GM15510 (cell line): ENCODE results near the gene RPE.

Source experiments
- POLR2A ChIP-seq: IDR thresholded peaks from 3 replicates; pipeline ENCODE4 v1.6.1; 2011; ENCODE audit warnings: borderline replicate concordance; ENCODE audit not compliant: insufficient read length; ENCODE audit errors: extremely low read depth

RPE gene

DNA sequence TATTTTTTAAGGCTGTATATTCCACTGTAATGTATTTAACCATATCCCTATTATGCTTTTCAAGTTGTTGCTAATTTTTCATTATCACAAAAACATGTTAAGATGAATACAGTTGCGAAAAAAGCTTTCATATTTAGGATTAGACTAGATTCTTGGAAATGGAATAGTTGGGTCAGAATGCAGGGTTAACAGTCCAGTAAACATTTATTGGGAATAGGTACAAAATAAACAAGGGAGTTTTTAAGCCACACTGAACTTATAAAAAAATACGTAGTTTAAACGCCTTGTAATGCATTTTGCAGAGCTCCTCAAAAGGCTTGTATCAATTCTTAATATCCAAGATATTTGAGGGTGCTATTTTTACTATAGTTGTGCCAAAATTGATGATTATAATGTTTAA, 35.6 kb downstream of the RPE start:
- no peak for TF ChIP-seq POLR2A

GRCh38 chr2:210046851-210047500, 44.5 kb downstream of the RPE start:
- no peak for TF ChIP-seq POLR2A

DNA sequence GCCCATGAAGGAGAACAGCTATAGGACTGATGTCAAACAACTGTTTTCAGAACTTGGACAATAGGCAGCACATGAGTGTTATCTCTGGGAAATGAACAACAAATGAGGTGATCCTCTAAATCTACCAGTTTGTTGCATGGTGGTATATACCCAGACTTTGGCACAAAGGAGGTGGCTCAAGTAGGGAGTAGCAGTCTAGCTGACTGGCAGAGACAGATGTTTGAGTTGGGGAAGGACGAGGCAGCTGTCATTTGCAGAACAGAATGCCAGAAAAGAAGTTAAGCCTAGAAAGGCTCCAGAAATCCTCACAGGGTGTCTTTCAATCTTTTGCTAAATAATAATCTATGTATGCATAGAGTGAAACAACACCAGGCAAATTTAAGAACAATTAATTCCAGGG, 47.4 kb downstream of the RPE start:
- no peak for TF ChIP-seq POLR2A

DNA sequence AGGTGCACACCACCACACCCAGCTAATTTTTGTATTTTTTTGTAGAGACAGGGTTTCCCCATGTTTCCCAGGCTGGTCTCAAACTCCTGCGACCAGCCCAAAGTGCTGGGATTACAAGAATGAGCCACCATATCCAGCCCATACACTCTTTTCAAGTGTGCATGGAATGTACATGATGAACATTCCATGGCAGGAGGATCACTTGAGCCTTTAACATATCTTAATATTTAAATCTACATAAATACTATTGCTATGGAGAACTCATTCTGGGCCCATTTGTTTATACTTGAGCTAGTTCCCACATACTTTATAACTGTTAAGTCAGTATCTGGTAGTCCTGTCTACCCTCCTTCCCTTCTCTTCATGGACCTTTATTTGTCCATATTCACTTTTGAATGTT, 48.4 kb downstream of the RPE start:
- no peak for TF ChIP-seq POLR2A

DNA sequence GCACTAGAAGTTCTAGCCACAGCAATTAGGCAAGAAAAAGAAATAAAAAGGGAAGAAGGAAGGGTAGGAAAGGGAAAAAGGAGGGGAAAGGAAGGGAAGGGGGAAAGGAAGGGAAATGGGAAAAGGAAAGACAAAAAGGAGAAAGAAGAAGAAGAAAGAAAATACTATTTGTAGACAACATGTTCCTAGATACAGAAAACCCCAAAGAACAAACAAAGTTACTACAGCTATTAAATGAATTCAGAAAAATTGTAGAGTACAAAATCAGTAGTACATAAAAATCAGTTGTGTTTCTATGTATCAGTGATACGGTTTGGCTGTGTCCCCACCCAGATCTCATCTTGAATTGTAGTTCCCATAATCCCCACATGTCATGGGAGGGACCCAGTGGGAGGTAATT, 52.3 kb downstream of the RPE start:
- no peak for TF ChIP-seq POLR2A

DNA sequence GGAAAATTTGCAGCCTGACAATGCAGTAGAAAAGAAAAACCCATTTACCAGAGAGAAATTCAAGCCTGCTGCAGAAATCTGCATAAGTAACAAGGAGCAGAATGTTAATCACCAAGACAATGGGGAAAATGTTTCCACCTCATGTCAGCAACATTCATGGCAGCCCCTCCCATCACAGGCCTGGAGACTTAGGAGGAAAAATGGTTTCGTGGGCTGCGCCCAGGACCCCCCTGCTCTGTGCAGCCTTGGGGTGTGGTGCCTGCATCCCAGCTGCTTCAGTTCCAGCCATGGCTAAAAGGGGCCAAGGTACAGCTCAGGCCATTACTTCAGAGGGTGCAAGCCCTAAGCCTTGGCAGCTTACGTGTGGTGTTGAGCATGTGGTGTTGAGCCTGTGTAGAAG, 53.4 kb downstream of the RPE start:
- TF ChIP-seq POLR2A = no peak

DNA sequence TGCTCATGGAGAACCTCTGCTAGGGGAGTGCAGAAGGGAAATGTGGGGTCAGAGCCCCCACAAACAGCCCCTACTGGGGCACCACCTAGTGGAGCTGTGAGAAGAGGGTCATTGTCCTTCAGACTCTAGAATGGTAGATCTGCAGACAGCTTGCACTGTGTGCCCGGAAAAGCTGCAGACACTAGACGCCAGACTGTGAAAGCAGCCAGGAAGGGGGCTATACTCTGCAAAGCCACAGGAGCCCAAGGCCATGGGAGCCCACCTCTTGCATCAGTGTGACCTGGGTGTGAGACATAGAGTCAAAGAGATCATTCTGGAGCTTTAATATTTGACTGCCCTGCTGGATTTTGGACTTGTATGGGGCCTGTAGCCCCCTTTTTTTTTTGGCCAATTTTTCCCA, 60.9 kb downstream of the RPE start:
- TF ChIP-seq POLR2A = no peak
